Camera-type eye (tissue), 1 donor: ENCODE measurements around the gene MORN5. TPM values are rescaled to one million over a fixed set of nuclear protein-coding genes. Genes with fewer than 3 reads are reported as not detected.

ENCODE experiments used
- total RNA-seq: library from RNA; depleted of rRNA; stranded (reverse); fragments of >200 nt; gene quantifications from one replicate; pipeline ENCODE4 v1.2.3, GENCODE V29; 2014

The MORN5 gene
- total RNA-seq, result 1.4 TPM

GRCh38 chr9:122159026-122159924, at the start of gene MORN5, which contains the start of gene NDUFA8:
Gene MORN5 (plus strand): TSS chr9:122159908. CDS start chr9:122159973, 65 bp downstream.
Gene NDUFA8 (minus strand): TSS chr9:122159779. CDS start chr9:122159677, 102 bp downstream.

GRCh38 chr9:122228568-122229484, 69.1 kb downstream of the MORN5 start, which contains the start of gene LHX6:
Gene LHX6 (minus strand): TSS chr9:122228957. CDS start chr9:122228740, 217 bp downstream.

Other genes starting within 250 kb of the MORN5 start
- gene TTLL11, start 66.6 kb upstream of the MORN5 start, total RNA-seq, result 19.0 TPM
- gene NDUFA8, start 129 bp upstream of the MORN5 start, total RNA-seq, result 28.6 TPM
- gene LHX6, start 69.0 kb downstream of the MORN5 start, total RNA-seq, result 1.9 TPM
- 20.3 TPM for gene RBM18, start 104.9 kb downstream of the MORN5 start, total RNA-seq
- gene MRRF, start 105.0 kb downstream of the MORN5 start, total RNA-seq, result 35.9 TPM
- gene PTGS1, start 211.1 kb downstream of the MORN5 start, total RNA-seq, result 3.2 TPM